ENCODE results near the gene TMEM14A.
"Not testable (repeated sequence)": the region's sequence is repeated elsewhere in the genome, so short reads cannot be mapped to it uniquely, and the experiment has no call there.

TMEM14A gene

DNA sequence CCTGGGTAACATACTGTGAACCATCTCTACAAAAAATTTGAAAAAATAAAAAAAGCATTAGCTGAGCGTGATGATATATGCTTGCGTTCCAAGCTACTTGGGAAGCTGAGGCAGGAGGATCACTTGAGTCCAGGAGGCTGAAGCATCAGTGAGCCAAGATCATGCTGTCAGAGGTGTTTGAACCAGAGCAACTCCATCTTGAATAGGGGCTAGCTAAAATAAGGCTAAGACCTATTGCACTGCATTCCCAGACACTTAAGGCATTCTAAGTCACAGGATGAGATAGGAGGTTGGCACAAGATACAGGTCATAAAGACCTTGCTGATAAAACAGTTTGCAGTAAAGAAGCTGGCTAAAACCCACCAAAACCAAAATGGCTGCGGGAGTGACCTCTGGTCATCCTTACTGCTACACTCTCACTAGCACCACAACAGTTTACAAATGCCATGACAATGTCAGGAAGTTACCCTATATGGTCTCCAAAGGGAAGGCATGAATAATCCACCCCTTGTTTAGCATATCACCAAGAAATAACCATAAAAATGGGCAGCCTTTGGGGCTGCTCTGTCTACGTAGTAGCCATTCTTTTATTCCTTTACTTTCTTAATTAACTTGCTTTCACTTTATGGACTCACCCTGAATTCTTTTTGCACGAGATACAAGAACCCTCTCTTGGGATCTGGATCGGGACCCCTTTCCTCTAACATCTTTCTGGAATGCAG lies 34.0 kb downstream of the TMEM14A start:
- DNase-seq: not testable (repeated sequence)

DNA sequence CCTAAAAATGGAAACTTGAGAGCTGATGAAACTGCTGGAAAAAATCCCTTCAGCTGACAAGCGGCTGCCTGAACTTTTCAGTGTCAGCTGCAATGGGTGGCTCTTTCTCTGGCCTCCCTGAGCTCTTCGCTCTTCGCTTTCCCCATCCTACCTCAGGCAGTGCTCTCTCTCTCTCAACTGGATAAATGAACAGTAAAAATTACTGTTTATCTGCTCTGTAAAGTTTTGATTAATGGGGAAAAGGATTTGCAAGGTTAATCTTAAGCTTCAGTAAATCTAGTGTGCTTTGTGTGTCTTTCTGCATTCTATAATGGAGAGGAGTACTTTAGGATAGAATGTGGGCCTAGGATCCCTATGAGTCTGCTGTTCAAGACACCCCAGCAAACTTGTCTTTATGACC lies 35.1 kb downstream of the TMEM14A start:
- no peak for DNase-seq

DNA sequence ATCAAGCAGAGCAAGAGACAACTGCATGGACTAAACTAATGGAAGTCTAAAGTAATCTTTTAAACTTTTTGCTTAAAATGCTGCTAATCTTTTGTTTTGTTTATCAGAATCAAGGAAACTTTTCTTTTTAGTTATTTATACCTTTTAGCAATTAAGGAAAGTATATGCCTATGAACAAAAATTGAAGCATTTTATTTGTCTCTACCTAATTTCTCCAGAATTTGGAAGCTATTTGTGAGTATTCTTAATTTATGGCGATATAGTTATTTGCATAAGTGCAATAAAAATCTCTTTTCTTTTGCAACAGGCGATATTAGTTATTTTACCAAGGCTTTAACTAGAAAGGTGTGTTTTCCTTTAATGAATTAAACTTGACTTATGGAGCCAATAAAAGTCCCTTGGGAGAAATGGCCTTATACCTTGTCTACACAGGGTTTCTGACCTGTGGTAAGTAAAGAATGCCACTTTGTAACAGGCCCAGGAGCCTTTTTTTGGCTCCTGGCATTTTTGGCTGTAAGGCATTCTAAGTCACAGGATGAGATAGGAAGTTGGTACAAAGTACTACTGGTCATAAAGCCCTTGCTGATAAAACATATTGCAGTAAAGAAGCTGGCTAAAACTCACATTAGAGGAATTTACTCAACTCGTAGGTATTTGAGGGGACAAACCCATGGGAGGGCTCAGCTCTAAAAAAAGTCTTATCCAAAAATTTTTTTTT lies 37.2 kb downstream of the TMEM14A start:
- DNase-seq: no peak

DNA sequence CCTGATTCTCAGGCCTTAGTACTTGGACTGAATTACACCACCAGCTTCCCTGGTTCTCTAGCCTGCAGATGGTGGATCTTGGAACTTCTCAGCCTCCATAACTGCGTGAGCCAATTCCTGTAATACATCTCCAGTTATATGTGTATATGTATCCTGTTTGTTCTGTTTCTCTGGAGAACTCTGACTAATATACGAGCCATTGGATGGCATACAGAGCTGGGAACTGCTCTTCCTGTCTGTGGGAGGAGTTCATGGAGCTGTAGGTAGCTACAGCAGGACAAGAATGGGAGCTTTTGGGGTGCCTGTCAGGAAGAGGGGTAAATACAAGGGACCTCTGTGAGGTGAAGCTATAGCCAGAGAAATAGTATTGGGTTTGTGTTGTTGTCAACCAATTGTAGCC lies 41.2 kb downstream of the TMEM14A start:
- DNase-seq: no peak

DNA sequence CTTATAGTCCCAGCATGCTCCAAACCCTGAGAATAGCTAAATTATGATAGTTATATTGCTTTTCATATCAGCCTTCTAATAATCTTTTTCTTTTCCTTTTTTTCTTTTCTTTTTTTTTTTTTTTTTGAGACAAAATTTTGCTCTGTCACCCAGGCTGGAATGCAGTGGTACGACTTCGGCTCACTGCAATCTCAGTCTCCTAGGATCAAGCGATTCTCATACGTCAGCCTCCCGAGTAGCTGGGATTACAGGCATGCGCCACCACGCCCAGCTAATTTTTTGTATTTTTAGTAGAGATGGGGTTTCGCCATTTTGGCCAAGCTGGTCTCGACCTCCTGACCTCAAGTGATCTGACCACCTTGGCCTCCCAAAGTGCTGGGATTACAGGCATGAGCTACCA lies 43.8 kb downstream of the TMEM14A start:
- not testable (repeated sequence) for DNase-seq

DNA sequence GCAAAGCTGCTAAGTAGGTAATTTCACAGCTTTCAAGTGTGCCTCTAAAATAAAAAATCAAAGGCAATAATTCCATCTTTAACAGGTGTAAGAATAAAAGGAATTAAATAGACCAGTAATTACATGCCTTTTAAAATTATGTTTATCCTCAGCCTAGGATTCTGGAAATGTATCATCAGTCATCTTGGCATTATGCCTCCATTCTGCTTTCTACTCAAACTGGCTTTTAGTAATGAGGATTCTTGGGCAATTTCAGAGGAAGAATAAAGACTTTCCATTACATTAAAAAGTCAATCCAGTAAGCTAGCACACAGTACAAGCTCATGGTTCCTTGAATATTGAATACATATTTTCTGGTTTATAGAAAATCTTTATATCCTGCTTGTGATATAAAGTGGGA lies 47.6 kb downstream of the TMEM14A start:
- no peak for DNase-seq

DNA sequence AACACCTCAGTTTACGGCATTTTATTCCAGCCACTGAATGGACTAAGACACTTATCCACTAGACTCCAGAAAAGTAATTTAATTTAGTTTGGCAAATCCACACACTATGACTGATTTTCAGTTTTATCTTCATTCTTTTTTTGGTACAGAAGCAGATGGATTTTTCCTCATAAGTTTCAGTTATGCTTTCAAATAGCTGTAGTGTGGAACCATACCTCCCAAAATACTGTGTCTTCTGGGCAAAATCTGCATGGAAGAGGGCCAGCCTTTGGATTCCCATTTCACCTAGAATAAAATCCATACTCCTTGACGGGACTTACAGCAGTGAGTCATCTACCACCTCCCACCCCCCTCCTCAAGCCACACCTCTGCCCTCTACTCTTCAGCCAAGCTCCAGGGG lies 49.4 kb downstream of the TMEM14A start:
- no peak for DNase-seq

DNA sequence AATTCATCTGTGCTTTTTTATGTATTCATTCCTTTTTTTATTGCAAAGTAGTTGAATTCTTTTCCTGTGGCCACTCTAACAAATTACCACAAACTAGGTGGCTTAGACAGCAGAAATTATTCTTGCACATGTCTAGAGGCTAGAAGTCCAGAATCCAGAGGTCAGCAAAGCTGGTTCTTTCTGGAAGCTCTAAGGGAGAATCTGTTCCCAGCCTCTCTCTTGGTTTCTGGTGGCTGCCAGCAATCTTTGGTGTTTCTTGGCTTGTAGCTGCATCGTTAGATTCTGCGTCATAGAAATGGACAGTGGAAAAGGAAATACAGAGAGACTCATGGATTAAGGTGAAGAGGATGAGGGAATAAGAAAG lies 53.1 kb downstream of the TMEM14A start:
- no peak for DNase-seq

DNA sequence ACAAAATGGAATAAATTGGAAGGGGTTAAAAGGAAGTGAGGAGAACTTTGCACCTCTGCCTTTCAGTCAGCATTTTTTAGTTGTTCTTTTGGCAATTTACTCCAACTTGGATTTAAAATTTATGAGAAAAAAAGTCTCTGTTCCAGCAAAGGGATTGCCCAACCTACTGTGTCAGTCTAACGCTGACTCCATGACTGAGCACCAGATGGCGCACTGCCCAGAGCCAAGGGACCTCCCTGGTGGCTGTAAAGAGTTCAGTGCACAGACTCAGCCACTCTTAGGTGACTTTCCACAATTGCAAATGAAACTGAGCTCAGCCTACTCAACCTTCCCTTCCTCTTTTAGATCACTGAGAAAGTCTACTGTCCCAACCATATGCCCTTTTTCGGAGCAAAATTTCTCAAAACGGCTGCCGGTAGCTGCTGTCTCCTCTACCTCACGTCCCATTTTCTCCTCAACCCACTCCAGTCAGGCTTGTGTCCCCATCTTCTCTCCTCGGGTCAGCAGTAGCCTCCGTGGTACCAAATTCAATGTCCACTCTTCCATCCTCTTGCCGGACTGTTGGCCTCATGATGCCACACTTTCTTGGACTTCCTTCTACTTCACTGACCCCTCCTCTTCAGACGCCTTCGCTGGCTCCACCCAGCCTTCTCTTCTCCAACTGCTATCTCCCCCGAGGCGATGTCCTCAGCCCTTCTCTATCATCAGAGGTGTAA lies 53.7 kb downstream of the TMEM14A start:
- DNase-seq: peak; percentile 46

DNA sequence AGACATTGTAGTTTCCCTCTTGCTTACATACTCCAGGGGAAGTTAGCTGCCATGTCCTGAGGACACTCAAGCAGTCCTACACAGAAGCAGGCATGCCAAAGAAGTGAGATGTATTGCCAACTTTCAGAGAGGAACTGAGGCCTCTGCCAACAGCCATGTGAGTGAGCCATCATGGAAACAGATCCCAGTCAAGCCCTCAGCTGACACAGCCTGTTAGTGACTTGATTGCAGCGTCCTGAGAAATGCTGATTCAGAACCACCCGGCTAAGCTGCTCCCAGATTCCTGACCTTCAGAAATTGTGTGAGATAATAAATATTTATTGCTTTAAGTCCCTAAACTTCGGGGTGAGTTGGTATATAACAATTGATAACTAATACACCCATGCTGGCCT lies 54.2 kb downstream of the TMEM14A start:
- no peak for DNase-seq

DNA sequence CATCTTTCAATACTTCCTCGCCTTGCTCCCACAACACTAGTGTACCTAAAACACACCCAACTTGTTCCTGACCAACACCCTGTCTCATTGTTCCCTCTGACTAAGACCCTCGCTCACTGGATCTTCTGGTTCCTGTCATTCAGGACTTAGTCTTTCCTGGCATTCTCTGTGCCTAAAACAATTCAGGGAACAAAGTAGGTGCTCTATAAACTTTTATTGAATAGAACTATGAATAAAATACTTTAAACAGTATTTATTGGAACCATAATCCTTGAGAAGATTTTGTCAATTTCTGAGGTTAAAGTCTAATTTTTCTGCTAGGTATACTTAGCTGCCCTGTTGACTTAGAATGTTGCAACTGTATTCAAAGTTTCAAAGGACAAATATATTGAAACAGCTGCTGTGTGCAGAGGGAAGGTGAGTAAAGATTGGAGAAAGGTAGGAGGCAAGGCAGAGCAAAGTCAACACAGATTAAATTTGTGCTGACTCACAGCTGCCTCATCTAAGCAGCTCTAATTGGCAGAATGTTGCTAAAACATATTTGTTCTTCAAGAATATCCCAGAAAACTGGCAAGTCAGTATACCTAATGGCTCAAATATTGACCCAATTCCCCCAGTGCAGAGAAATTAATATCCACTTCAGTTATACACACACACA lies 54.8 kb downstream of the TMEM14A start:
- DNase-seq: no peak

DNA sequence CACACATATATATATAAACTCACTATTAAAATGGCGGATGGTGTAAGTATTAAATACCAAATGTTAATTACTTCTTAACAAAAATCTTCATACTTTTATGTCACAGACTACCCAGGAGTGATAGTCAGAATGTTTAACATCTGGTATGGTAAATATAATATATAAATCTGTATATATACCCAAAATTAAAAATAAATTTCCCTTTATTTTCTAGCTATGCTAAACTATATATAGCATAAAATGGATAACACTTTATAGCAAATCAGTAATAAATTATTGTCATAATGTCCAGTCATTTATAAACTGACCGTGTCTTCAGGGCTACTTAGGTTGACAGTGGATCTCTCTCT lies 55.3 kb downstream of the TMEM14A start:
- no peak for DNase-seq

DNA sequence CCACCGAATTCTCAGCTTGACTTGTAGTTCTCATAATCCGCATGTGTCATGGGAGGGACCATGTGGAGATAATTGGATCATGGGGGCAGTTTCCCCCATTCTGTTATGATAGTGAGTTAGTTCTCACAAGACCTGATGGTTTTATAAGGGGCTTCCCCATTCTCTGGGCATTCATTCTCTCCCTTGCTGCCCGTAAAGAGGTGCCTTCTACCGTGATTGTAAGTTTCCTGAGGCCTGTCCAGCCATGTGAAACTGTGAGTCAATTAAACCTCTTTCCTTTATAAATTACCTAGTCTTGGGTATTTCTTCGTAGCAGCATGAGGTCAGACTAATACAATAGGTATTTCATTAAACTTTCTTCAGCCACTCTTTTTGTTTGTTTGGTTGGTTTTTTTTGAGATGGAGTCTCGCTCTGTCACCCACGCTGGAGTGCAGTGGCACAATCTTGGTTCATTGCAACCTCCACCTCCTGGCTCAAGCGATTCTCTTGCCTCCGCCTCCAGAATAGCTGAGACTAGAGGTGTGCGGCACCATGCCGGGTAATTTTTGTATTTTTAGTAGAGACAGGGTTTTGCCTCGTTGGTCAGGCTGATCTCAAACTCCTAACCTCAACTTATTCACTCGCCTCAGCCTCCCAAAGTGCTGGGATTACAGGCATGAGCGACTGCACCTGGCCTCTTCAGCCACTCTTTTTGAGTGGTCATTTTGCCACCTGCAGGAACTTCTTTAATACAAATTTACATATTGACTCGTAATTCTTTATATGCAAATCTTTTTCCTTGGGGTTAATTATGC lies 56.0 kb downstream of the TMEM14A start:
- DNase-seq: no peak

DNA sequence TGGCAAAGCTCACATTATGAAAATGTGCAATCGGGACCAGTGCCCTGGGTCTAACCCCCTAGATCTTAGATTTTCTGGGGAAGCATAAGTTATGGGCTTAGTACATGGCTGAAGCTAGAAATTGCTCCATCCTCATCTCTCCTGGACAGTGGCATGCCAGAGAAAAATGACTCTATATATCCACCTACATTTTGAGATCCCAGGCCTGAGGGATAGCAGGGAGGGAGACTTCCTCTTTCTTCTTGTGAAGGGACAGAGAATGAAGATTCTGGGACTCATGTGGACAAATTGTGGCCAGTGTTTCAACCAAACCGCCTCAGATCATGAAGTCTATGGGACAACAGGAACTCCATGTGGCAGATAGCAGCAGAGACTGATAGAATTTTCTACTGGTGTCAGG lies 57.0 kb downstream of the TMEM14A start:
- DNase-seq: no peak

DNA sequence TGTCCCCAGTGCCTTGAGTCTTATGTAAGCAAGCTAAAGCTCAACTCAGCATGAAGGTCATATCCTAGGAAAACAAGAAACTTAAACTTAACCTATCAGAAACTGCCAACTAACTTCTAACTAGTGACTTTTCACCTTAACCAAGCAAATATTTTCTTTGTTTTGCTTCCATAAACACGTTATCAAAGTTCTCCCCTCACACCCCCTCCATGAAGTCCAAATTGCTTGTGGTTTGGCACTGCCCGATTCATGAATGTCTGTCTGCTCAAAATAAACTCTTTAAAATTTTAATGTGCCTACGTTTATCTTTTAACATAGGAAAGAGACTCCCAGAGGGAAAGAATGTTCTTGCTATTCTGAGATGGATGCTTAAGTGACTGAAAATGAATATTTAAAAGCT lies 57.5 kb downstream of the TMEM14A start:
- DNase-seq: no peak

DNA sequence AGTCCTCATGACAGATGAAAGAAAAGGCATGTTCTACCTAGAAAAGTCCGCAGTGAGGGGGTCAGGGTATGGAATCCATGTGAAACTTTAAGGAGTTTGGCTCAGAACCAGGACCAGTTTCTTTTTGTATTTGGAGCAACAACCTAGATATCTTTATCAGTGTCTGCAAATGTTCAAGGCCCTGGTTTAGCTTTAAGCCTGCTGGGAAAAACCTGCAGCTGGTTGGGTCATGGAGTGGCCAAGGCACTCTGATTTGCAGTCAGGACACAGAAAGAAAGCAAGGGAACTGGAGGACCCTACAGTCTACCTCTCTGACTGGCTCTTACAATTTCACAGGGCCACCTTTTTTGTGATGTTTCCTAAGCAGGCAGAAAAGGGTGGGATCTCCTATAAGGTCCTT lies 58.7 kb downstream of the TMEM14A start:
- DNase-seq: no peak

DNA sequence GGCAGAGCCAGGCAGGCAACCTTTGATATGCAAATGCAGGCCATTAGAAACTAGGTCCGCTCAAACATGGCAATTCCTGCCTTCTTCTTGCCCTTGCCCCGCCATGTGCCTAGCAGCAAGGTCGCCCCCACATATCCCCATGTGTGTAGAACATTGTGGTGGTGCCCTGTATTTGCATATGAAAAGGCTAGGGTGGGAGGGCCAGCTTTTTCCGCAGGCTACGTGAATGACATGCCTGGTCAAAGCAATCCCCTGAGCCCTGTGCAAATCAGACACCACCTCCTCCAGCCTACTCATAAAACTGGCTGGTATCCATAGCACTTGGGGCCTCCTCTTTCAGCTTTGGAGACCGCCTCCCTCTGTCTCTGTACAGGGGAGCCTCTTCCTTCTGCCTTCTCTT lies 60.8 kb downstream of the TMEM14A start:
- no peak for DNase-seq

DNA sequence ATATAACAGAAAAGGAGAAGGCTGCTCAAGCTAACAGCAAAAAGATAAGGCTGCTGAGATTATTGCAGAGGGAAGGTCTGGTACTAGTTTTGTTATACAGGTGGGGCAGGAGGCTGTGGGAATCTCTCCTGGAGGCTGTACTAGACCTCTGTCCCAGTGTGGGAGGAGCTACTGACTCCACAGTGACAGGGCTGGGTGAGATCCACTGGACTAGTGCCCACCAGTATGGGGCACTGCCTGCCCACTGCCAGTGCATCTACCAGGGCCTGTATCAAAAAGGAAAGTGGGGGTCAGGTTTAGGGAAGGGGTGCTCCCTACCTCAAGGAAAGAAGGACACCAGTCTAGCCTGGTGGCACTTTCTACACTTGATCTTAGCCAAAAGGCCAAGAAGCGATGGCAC lies 62.3 kb downstream of the TMEM14A start:
- DNase-seq: no peak

DNA sequence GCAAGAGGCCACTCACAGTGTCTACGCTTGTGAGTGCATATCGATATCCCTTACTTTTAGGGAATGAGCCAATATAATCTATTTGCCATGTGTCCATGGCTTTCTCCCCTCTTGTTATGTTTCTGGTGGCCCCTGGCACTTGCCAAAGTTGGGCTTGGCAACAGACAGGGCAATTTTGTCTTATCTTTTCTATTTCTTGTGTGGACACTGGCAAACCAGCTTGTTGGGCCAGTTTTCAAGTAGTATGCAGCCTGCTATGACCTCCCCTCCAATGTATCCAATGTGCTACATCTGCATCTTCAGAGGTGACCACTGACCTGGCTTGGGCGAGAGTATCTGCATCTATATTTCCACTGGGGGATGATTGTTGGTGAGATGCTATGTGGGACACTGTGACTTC lies 63.2 kb downstream of the TMEM14A start:
- no peak for DNase-seq

DNA sequence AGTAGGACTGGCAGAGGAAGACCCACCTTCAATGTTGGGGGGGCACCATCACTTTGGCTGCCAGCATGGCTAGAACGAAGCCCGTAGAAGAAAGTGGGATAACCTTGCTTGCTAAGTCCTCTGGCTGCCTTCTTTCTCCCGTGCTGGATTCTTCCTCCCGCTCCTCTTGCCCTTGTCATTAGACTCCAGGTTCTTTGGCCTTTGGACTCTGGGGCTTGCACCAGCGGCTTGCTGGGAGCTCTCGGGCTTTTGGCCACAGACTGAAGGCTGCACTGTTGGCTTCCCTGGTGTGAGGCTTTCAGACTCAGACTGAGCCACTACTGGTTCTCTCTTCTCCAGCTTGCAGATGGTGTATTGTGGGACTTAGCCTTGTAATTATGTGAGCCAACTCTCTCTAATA lies 64.2 kb downstream of the TMEM14A start:
- DNase-seq: no peak

DNA sequence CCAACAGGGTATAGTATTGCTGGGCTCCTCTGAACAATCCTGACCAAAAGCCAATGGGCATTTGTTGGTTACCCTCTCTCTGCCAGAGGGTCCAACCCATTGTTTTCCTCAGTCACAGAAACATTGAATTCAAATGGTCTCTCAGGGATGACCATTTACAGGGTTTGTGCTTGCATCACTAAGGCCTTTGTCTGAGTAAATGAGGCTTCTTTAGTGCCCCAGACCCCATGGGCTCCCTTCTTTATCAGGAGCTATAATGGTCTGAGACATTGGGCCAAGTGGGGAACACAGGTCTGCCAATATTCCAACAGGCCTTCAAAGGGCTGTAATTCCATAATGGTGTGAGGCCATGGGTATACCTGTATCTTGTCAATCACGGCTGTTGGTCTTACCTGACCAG lies 65.2 kb downstream of the TMEM14A start:
- no peak for DNase-seq

All from NCI-H1694 treated with DMSO at 0.1 percent for 48 hours (cell line).